Mammary epithelial cell (primary cell): ENCODE data around the gene GPC6.

Source experiments
- EZH2 ChIP-seq: IDR thresholded peaks from 2 replicates; pipeline ENCODE4 v1.6.1; 2012; ENCODE audit warnings: low read length, inconsistent platforms, borderline replicate concordance
- TF ChIP-seq, protein P1 (sequence below), 2 donors: IDR thresholded peaks in 1 of 2; conservative IDR thresholded peaks in 1 of 2; 2 replicates each; pipeline ENCODE4 v1.5.1; 2011 to 2012; ENCODE audit warnings: inconsistent platforms in 2 of 2, low read length in 2 of 2, mild to moderate bottlenecking in 2 of 2, control low read depth in 1 of 2, low read depth in 1 of 2; ENCODE audit not compliant: insufficient read depth in 1 of 2; ENCODE audit errors: extremely low read depth in 1 of 2

DNA sequence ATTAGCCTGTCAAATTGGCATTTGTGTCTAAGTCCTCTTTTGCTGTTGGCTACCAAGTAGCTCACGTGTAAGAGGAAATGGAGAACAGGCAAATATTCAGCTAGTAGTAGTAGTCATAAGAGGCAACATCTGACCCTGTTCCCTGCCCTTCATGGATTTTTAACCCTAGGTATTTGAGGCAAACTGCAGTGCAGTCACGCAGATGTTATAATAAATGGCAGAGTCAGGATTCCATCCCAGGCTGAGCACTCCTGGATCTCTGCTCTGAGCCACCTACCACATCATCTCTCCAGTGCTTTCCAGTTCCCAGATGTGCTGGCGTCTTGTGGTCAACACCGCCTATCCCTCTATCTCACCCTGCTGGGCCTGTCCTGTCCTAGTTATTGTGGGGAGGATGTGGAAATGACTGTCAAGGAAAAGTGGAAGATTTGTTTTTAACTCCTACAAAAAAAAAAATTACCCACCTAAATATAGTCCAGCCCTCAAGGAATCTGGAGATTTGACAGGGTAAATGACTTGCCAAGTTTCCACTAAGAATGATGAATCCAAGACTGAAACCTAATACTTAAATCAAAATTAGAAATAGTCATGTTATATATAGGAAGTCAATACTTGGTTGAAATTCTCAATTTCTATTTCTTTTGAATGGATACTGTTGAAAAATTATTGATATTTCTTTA, 322.9 kb downstream of the GPC6 start:
- TF ChIP-seq, protein P1, sequence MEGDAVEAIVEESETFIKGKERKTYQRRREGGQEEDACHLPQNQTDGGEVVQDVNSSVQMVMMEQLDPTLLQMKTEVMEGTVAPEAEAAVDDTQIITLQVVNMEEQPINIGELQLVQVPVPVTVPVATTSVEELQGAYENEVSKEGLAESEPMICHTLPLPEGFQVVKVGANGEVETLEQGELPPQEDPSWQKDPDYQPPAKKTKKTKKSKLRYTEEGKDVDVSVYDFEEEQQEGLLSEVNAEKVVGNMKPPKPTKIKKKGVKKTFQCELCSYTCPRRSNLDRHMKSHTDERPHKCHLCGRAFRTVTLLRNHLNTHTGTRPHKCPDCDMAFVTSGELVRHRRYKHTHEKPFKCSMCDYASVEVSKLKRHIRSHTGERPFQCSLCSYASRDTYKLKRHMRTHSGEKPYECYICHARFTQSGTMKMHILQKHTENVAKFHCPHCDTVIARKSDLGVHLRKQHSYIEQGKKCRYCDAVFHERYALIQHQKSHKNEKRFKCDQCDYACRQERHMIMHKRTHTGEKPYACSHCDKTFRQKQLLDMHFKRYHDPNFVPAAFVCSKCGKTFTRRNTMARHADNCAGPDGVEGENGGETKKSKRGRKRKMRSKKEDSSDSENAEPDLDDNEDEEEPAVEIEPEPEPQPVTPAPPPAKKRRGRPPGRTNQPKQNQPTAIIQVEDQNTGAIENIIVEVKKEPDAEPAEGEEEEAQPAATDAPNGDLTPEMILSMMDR (conservative IDR thresholded peaks at IDR 0.05 in 1 of 2, IDR thresholded peaks at IDR 0.05 in 1 of 2; ENCODE audit: extremely low read depth in 1 of 2, insufficient read depth in 1 of 2, low read depth in 1 of 2, low read length in 2 of 2): no peak
- TF ChIP-seq EZH2: no peak
